Left ventricle myocardium inferior (tissue), 1 donor: ENCODE results near the gene ABCD1. TPM values are rescaled to one million over a fixed set of nuclear protein-coding genes. Genes with fewer than 3 reads are reported as not detected.

Source experiments
- DNase-seq: peaks from one replicate; pipeline ENCODE4 v3.0.0-alpha.2; 2020
- H3K27ac ChIP-seq: fragments of 200-600 bp; replicated peaks from 2 replicates; pipeline ENCODE4 v1.8.0; 2021
- H3K27me3 ChIP-seq: fragments of 200-600 bp; 2 replicates; pipeline ENCODE4 v1.8.0; 2021; ENCODE audit warnings: low read depth
- H3K36me3 ChIP-seq: fragments of 200-600 bp; 2 replicates; pipeline ENCODE4 v1.8.0; 2021
- H3K4me1 ChIP-seq: fragments of 200-600 bp; 2 replicates; pipeline ENCODE4 v1.8.0; 2021
- H3K4me3 ChIP-seq: fragments of 200-600 bp; 2 replicates; pipeline ENCODE4 v1.8.0; 2021; ENCODE audit warnings: mild to moderate bottlenecking, moderate library complexity
- H3K9me3 ChIP-seq: fragments of 200-600 bp; replicated peaks from 2 replicates; pipeline ENCODE4 v1.8.0; 2021
- CTCF ChIP-seq: fragments of 200-600 bp; IDR thresholded peaks from 2 replicates; pipeline ENCODE4 v1.8.0; 2021; ENCODE audit warnings: antibody characterized with exemption, mild to moderate bottlenecking, borderline replicate concordance
- intact Hi-C: fragments of 100-400 bp; cut with micrococcal nuclease; formaldehyde crosslinking; loops from one replicate; pipeline ENCODE4 v1.11.0; 2022
- total RNA-seq: library from RNA; stranded (reverse); fragmentation: NEBNext Ultra II Directional; extraction: Animal tissue kit (Norgen Biotek cat#: 25700); gene quantifications from one replicate; pipeline ENCODE4 v1.2.1, GENCODE V29; 2021
- donor health status: DM: no; HTN: yes; CAD: no; lungs with severe emphysema.

Gene ABCD1
- total RNA-seq, 1 donor from 2014 or later, result 16.0 TPM

- no peak for TF ChIP-seq CTCF
- DNase-seq, result no peak
- no peaks in the 10 kb centered on the region for H3K36me3 ChIP-seq
- H3K9me3 ChIP-seq, result no peaks in the 10 kb centered on the region
- intact Hi-C loops, result no loop called here
- H3K4me1 ChIP-seq, result no peaks in the 10 kb centered on the region
- H3K4me3 ChIP-seq, result no peak overlapping the region
- H3K27ac ChIP-seq, result no peak overlapping the region
- H3K27me3 ChIP-seq, result no peaks in the 10 kb centered on the region
Observed at GRCh38 chrX:153771415-153772315, 47.0 kb downstream of the ABCD1 start.

- Histone ChIP-seq H3K27ac (no peak overlapping the region), H3K4me1 (no peaks in the 10 kb centered on the region), H3K4me3 (no peak overlapping the region), H3K36me3 (no peaks in the 10 kb centered on the region), H3K9me3 (no peaks in the 10 kb centered on the region), H3K27me3 (no peaks in the 10 kb centered on the region)
- no peak for TF ChIP-seq CTCF
- intact Hi-C loops, result no loop called here
- DNase-seq, result no peak
Observed at GRCh38 chrX:153772316-153773217, 47.9 kb downstream of the ABCD1 start.

- Histone ChIP-seq H3K9me3 (no peaks in the 10 kb centered on the region), H3K4me1 (no peaks in the 10 kb centered on the region), H3K4me3 (no peak overlapping the region), H3K36me3 (no peaks in the 10 kb centered on the region), H3K27ac (no peak overlapping the region), H3K27me3 (no peaks in the 10 kb centered on the region)
- DNase-seq, result no peak
- intact Hi-C loops, result no loop called here
- TF ChIP-seq CTCF, result no peak
Observed at GRCh38 chrX:153773218-153773611, 48.6 kb downstream of the ABCD1 start.

GRCh38 chrX:153773741-153774575, 49.3 kb downstream of the ABCD1 start:
- intact Hi-C loops, result no loop called here
- Histone ChIP-seq H3K4me1 (no peaks in the 10 kb centered on the region), H3K27ac (no peak overlapping the region), H3K36me3 (no peaks in the 10 kb centered on the region), H3K4me3 (no peak overlapping the region), H3K9me3 (no peaks in the 10 kb centered on the region), H3K27me3 (no peaks in the 10 kb centered on the region)
- DNase-seq, result peak; percentile 3
- no peak for TF ChIP-seq CTCF
